ENCODE measurements around the gene CD274. TPM values are rescaled to one million over a fixed set of nuclear protein-coding genes. Genes with fewer than 3 reads are reported as not detected.

The CD274 gene
- total and polyA plus RNA-seq, 2 donors from 2014 or later: 2.0 to 5.0 TPM

GRCh38 chr9:5466766-5467165 is 16.4 kb downstream of the CD274 start:
- H3K36me3 ChIP-seq (ENCODE audit: control insufficient read depth in 2 of 3, insufficient read depth in 3 of 3, low read length in 3 of 3): peaks cover 0 to 2% (median 0%) of the 10 kb centered on the region in 3 donors
- no peak overlapping the region for H3K27ac ChIP-seq (ENCODE audit: low read depth in 2 of 2, low read length in 2 of 2)
- no peak for TF ChIP-seq CTCF (IDR thresholded peaks at IDR 0.05; ENCODE audit: borderline replicate concordance, extremely low read depth, insufficient read depth)
- no peak overlapping the region for H3K9ac ChIP-seq (ENCODE audit: low read length in 3 of 3)
- no peaks in the 10 kb centered on the region for H3K27me3 ChIP-seq (ENCODE audit: control insufficient read depth, insufficient read depth, low read length)
- FAIRE-seq (no peak), DNase-seq (no peak)
- no peaks in the 10 kb centered on the region for H3K9me3 ChIP-seq (ENCODE audit: control insufficient read depth in 2 of 3, insufficient read depth in 1 of 3, low read length in 3 of 3)
- no peak overlapping the region for H3K4me3 ChIP-seq (ENCODE audit: low read length in 3 of 3)
- intact Hi-C loops (cut with DNase I): no loop called here
- no peaks in the 10 kb centered on the region for H3K4me1 ChIP-seq (ENCODE audit: control insufficient read depth in 2 of 3, insufficient read depth in 2 of 3, low read depth in 1 of 3, low read length in 3 of 3)

DNA sequence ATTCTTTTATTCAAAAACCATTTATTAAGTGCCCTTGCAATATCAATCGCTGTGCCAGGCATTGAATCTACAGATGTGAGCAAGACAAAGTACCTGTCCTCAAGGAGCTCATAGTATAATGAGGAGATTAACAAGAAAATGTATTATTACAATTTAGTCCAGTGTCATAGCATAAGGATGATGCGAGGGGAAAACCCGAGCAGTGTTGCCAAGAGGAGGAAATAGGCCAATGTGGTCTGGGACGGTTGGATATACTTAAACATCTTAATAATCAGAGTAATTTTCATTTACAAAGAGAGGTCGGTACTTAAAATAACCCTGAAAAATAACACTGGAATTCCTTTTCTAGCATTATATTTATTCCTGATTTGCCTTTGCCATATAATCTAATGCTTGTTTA is 18.5 kb downstream of the CD274 start:
- Histone ChIP-seq H3K4me3 (ENCODE audit: low read length in 3 of 3) (no peak overlapping the region), H3K9ac (ENCODE audit: low read length in 3 of 3) (no peak overlapping the region), H3K9me3 (ENCODE audit: control insufficient read depth in 2 of 3, insufficient read depth in 1 of 3, low read length in 3 of 3) (no peaks in the 10 kb centered on the region), H3K4me1 (ENCODE audit: control insufficient read depth in 2 of 3, insufficient read depth in 2 of 3, low read depth in 1 of 3, low read length in 3 of 3) (no peaks in the 10 kb centered on the region), H3K36me3 (ENCODE audit: control insufficient read depth in 2 of 3, insufficient read depth in 3 of 3, low read length in 3 of 3) (peaks cover 0 to 2% (median 0%) of the 10 kb centered on the region in 3 donors), H3K27ac (ENCODE audit: low read depth in 2 of 2, low read length in 2 of 2) (no peak overlapping the region), H3K27me3 (ENCODE audit: control insufficient read depth, insufficient read depth, low read length) (no peaks in the 10 kb centered on the region)
- no peak for FAIRE-seq
- intact Hi-C loops (cut with DNase I): no loop called here
- TF ChIP-seq CTCF (IDR thresholded peaks at IDR 0.05; ENCODE audit: borderline replicate concordance, extremely low read depth, insufficient read depth): no peak
- DNase-seq: no peak

DNA sequence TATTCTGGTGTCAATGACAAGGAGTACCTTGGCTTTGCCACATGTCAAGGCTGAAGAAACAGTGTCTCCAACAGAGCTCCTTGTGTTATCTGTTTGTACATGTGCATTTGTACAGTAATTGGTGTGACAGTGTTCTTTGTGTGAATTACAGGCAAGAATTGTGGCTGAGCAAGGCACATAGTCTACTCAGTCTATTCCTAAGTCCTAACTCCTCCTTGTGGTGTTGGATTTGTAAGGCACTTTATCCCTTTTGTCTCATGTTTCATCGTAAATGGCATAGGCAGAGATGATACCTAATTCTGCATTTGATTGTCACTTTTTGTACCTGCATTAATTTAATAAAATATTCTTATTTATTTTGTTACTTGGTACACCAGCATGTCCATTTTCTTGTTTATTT is 19.8 kb downstream of the CD274 start:
- FAIRE-seq: no peak
- no peaks in the 10 kb centered on the region for H3K4me1 ChIP-seq (ENCODE audit: control insufficient read depth in 2 of 3, insufficient read depth in 2 of 3, low read depth in 1 of 3, low read length in 3 of 3)

More for the DNA sequence above, 19.8 kb downstream of the CD274 start:
- H3K9me3 ChIP-seq (ENCODE audit: control insufficient read depth in 2 of 3, insufficient read depth in 1 of 3, low read length in 3 of 3): no peaks in the 10 kb centered on the region
- no peak overlapping the region for H3K9ac ChIP-seq (ENCODE audit: low read length in 3 of 3)
- peaks cover 0 to 2% (median 0%) of the 10 kb centered on the region in 3 donors for H3K36me3 ChIP-seq (ENCODE audit: control insufficient read depth in 2 of 3, insufficient read depth in 3 of 3, low read length in 3 of 3)
- intact Hi-C loops (cut with DNase I): no loop called here
- no peak overlapping the region for H3K27ac ChIP-seq (ENCODE audit: low read depth in 2 of 2, low read length in 2 of 2)
- no peak for TF ChIP-seq CTCF (IDR thresholded peaks at IDR 0.05; ENCODE audit: borderline replicate concordance, extremely low read depth, insufficient read depth)
- DNase-seq: no peak
- H3K4me3 ChIP-seq (ENCODE audit: low read length in 3 of 3): no peak overlapping the region
- no peaks in the 10 kb centered on the region for H3K27me3 ChIP-seq (ENCODE audit: control insufficient read depth, insufficient read depth, low read length)
